ENCODE measurements around the gene NFATC1.

The NFATC1 gene

DNA sequence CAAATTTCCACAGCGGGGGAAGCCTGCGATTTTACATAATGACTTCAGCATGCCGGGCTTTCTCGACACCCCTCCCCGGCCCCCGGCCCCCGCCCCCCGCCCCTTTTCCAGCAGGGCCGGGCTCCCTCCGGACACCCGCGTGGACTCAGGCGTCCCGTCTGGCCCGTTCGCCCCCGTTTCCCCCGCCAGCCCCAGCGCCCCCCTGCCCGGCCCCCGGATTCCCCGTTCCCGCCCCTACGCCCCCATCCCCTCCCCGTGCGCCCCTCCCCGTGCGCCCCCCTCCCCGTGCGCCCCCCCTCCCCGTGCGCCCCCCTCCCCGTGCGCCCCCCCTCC lies 456 bp upstream of the NFATC1 start:
- peak overlapping the region; percentile 90 for H3K4me3 ChIP-seq
- H3K27ac ChIP-seq: peak overlapping the region; percentile 96 to 99
- TF ChIP-seq CTCF (IDR thresholded peaks at IDR 0.05): no peak
- DNase-seq (ENCODE audit: low spot score): no peak

GRCh38 chr18:79396431-79397246 lies 909 bp downstream of the NFATC1 start:
- Histone ChIP-seq H3K27ac (peak overlapping the region; percentile 95 to 99), H3K4me3 (peak overlapping the region; percentile 90)
- DNase-seq (ENCODE audit: low spot score): no peak
- TF ChIP-seq CTCF (IDR thresholded peaks at IDR 0.05): no peak

DNA sequence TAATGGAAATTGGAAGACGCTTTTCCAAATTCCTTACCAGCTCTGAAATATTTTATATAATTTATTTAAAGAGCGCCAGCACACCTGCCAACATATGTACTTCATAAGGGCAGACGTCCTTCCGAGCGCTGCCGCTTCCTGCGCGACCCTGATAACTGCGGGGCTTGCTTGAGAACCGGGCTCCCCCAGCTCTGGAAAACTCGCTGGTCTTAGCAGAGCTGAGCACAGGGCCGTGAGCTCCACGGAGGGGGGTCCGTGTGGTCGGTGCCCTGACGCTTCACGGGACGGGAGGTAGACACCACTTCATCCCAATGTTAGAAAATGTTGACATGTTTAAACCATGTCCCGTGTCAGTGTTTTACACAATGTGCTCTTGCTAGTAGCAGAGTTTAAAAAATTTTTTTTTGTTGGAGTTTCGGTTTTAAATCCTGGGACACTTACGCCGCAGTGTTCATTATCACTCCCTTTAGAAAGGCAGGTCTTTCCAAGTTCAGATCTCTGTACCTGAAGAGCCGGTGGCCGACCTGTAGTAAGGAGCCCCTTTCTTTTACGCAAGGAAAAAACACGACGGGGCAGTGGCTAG lies 1.6 kb downstream of the NFATC1 start:
- H3K4me3 ChIP-seq: no peak overlapping the region
- peak overlapping the region in 1 of 2 donors; percentile 9 for H3K27ac ChIP-seq
- TF ChIP-seq CTCF (IDR thresholded peaks at IDR 0.05): no peak
- DNase-seq (ENCODE audit: low spot score): no peak

DNA sequence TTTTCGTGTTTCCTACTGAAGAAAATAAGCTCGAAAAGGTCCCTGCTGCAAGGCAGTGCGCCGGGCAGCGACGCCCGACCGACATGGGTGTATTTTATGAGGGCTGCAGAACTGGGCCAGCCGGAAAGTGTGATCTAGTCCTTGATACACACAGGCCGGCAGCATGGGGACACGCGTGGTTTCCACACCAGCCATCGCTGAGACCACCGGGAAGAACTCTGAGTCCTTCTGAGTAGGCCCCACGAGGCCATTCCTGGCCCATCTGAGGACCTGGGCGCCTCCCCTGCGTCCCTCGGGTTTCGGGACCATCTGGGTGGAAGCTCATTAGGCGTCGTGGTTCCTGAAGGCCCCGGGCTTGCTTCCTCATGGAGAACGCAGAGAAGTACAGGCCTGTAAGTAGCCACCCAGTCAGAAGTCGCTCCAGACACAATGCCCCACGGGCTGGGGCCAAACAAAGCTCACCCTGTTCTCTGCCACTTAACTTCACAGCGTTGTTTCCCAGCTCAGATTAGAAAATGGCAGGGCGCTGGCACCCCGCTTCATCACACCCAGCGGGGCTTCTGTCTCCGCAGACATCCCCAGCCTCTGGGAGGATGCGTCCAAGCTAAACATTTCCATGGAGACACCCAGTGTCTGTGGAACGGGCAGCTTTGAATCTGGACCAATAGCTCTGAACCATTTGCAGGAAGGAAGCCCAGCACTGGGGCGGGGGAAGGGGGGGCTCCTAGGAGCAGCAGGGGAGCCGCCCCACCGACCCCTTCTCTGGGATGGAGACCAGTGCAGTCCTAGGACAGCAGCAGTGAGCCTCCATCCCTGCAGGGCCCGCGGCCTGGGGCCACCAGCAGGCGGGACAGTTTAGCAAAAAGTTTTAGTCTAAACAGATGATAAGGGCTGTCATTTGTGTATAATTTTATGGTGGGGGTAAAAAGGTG lies 2.4 kb downstream of the NFATC1 start:
- no peak for TF ChIP-seq CTCF (IDR thresholded peaks at IDR 0.05)
- no peak for DNase-seq (ENCODE audit: low spot score)
- Histone ChIP-seq H3K27ac (peak overlapping the region in 1 of 2 donors; percentile 9), H3K4me3 (no peak overlapping the region)

DNA sequence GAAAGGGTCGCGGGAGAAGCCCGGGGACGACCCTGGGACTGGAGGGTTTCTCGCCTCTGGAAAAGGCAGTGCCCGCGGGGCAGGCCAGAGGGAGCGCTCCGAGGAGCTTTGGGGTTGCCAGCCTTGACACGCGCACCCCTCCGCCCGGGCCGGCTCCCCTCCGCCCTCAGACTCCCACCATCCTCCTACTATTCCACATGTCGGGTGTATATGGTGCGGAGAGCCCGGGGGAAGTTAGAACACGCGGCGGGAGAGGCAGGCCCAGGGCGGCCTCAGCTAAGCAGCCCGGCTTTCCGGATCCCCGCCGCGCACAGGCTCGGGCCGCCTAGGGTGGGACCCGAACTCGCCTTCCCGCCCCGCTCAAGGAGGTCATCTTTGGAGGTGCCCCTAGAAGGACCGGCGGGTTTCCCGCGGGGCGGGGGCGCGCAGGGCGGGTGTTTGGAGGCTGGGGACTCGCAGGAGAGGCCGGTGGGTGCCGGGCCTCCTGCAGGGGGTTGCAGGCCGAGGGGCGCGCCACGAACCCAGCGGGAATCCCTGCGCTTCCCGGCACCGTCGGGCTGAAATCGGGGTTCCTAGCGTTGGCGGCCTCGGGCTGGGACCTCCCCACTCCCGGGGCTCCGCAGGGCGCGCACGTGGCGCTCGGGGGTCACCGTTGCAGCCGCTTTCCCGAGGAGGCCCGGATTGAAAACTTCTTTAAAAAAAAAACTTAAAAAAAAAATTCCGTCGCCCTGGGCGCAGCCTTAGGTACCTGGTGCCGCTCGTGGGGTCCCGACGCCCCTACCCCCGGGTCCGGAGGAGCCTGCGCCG lies 3.7 kb downstream of the NFATC1 start:
- peak overlapping the region; percentile 84 to 86 for H3K27ac ChIP-seq
- no peak for TF ChIP-seq CTCF (IDR thresholded peaks at IDR 0.05)
- no peak for DNase-seq (ENCODE audit: low spot score)
- H3K4me3 ChIP-seq: peak overlapping the region; percentile 86

- TF ChIP-seq CTCF (IDR thresholded peaks at IDR 0.05): no peak
- Histone ChIP-seq H3K27ac (peak overlapping the region; percentile 84 to 86), H3K4me3 (peak overlapping the region; percentile 86)
- DNase-seq (ENCODE audit: low spot score): no peak
Observed at GRCh38 chr18:79400091-79400590, 4.4 kb downstream of the NFATC1 start.

Data from coronary artery (tissue), 2 donors.